Activated CD8-positive, alpha-beta memory T cell treated with anti-CD3 and anti-CD28 coated beads, Interleukin-2, amount 50 U/mL, for 1 hour (primary cell): ENCODE results near the gene EPS8L3.

Experiments used
- DNase-seq: peaks from one replicate; pipeline ENCODE4 v3.0.0-alpha.2; 2020; ENCODE audit errors: extremely low read depth

Gene EPS8L3

DNA sequence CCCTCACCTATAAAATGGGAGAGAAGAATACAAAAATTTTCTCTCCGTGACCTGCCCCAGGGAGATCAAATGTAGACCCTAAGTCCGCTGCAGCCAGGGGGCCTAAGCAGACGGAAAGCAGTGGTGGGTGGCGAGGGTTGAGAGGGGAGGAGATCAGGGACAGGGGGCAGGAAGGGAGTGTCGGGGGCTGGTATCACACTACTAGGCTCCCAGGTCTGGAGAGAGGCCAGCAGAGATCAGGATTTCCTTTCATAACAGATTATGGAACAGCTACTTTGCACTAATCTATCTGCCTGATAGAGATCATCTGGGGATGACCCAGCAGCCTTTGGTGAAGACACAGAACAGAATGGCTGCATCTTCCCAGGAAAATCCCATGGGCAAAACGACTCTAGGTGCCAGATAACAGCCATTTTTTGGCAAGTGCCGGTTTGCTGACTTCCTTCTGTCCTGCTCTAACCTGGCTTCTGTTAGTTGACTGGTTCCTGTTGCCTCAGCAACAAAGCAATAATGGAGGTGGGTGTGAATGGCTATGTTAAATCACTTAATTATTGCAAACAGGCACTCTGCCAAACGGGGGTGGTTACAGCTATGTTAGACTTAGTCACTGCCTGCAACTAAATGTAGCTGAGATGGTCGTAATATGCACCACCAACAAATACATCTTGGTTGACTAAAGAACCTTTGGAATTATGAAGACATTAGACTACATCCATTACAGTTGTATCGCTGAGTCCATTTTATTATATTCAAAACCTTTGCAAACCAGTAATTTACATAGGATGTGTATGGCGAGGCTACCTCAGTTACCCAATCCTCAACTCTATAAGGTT lies 30.0 kb upstream of the EPS8L3 start:
- DNase-seq = peak; percentile 17

DNA sequence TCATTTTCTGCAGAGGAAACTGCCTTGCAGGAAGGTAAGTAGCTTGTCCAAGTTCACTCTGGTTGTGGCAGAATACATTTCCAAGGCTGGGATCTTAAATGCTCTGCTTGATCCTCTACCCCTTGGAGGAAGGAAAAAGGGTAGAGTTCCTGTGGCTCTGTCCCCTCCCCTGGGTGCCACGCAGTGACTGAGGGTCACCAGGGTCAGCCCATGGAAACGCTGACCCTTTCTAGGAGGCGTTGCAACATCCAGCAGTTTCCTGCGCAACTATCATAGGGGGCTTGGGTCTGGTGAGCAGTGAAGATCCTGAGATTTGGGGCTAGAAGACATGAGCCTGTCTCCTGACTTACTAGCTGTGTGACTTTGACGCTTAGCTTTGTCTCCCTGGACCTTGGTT lies 29.4 kb upstream of the EPS8L3 start:
- no peak for DNase-seq

DNA sequence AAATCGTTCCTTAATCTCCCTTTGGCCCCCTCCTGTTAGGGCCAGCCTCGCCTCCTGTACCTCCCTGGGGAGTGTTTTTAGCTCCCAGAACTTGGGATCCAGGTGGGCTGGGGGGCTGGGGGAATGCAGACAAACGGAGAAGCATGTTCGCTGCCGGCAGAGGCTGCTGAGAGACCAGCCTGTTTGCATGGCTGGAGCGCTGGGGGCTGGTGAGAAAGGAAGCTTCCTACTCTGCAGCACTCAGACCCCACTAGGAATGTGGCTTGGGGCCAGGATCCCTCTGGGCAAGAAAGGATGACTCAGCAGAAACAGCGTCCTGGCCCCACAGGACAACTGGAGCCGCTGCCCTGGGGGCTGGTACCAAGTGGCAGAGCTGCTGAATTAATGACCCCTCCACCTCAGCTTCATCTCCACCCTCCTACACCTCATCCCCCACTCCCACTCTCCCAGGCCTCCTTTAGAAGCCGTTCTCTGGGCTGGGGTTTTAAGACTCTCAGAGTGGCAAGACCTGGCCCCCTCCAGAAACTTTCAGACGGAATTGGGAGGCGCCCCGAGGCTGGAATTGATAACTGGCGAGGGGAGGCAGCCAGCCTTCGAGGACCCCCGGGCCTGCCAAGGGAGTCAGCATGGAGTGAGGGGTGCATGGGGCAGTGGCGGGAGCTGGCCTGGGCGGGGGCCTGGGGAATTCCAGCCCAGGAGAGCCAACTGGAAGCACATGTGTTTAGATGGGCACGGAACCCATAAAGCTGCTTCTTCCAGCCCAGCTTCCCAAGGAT lies 28.5 kb upstream of the EPS8L3 start:
- DNase-seq = no peak

DNA sequence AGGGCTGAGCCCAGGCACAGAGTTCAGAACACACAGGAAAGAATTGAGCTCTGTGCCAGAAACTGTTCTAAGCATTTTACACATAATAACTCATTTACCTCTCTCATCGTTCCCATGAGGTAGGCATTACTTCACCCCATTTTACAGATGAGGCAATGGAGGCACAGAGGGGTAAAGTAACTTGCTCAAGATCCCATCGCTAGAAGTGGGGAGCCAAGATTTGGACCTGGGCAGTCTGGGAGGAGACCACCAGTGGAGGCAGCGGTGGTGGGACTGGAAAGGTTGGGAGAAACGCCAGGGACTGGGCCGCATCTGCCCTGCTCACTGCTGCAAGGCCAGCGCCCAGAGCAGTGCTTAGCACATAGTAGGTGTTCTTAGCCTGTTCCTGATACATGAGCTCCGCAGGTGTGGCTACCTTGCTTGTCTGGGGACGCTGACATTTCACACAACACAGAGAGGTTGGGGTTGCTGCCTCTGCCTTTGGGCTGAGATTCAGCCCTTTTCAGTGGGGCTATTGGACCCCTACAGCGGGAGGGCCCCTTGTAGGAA lies 27.8 kb upstream of the EPS8L3 start:
- DNase-seq = no peak

GRCh38 chr1:109790735-109791494 lies 27.2 kb upstream of the EPS8L3 start:
- peak; percentile 46 for DNase-seq

DNA sequence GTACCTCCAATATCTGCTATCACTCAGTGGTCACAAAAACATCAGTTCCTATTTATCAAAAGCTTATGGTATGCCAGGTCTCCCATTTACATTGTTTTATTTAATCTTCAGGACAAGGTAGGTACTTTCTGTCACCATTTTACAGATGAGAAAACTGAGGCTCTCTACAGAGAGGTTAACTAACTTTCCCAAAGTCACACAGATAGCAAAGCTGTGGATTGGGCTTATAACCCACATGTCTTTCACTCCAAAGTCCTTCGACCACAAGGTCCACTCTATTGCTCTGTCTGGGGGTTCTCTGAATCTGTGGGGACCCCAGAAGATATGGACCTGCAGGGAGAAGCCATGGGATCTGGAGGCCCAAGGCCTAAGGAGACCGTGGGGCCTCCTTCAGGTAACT lies 26.6 kb upstream of the EPS8L3 start:
- DNase-seq = no peak

GRCh38 chr1:109789551-109790180 lies 25.9 kb upstream of the EPS8L3 start:
- no peak for DNase-seq

DNA sequence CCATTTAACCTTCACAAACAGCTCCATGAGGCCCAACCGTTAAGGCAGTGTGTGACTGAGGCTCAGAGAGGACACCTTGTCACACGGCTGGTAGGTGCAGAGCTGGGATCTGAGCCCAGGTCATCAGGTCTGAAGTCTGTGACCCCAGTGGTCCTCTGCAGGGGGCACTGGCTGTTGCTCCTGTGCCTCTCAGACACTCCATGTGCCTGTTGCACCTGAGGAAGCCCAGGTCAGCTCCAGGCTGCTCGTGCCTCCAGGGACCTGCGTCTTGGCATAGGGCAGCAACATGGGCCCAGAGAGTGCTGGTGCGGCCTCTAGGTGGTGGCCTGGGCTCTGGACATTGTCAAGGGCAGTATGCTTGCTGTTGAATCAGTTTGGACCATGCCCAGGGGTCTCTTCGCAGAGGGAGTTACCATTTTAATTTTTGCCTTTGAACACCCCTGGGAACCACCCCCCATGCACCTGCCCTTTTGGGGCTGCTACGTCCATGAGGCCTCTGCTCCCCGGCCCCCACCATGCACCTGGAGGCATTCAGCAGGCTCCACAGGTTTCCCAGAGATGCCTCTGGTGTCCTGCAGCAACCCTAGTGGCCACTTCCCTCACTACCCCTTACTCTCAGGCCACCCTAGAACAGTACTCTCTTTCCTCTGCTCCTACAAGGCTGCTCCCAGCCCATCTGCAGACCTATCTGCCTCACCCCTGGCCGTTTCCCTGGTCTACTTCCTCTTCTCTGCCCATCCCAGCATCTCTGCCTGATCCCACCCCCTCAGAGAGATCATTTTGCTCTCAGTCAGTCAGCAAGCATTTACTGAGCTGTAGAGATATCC lies 25.2 kb upstream of the EPS8L3 start:
- no peak for DNase-seq

- no peak for DNase-seq
Observed at GRCh38 chr1:109787845-109788601, 24.3 kb upstream of the EPS8L3 start.

GRCh38 chr1:109787211-109787844 lies 23.6 kb upstream of the EPS8L3 start:
- DNase-seq = no peak

- no peak for DNase-seq
Observed at GRCh38 chr1:109786531-109787021, 22.9 kb upstream of the EPS8L3 start.

GRCh38 chr1:109786112-109786480 lies 22.4 kb upstream of the EPS8L3 start:
- no peak for DNase-seq

DNA sequence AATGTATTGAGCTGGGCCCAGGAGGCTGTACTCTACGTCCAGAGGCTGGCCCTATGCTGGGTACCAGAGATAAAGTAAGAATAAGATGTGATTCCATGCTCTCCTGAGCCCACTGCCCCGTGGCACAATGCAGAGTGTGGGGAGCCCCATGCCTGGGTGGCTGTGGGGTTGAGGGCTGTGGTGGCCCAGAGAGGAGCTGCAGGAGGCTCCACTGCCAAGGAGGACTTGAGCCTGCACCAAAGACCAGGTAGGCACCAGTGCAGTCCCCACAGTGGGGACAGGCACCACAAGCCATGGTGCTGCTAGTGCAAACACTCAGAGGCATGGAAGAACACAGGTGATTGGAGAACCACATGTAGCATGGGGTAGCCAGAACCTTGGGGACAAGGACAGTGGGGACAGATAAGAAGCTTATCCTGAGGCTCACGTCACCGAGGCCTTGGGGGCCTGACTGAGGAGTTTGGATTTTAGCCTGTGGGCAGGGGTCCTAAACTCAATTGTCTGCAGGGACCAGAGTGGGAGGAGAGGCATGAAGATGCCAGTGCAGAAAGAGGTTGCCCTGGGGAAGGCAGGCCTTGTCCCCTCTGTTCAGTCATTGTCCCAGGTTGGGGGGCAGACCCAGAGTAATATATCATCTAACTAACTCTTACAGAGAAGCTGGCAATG lies 21.9 kb upstream of the EPS8L3 start:
- DNase-seq = no peak

DNA sequence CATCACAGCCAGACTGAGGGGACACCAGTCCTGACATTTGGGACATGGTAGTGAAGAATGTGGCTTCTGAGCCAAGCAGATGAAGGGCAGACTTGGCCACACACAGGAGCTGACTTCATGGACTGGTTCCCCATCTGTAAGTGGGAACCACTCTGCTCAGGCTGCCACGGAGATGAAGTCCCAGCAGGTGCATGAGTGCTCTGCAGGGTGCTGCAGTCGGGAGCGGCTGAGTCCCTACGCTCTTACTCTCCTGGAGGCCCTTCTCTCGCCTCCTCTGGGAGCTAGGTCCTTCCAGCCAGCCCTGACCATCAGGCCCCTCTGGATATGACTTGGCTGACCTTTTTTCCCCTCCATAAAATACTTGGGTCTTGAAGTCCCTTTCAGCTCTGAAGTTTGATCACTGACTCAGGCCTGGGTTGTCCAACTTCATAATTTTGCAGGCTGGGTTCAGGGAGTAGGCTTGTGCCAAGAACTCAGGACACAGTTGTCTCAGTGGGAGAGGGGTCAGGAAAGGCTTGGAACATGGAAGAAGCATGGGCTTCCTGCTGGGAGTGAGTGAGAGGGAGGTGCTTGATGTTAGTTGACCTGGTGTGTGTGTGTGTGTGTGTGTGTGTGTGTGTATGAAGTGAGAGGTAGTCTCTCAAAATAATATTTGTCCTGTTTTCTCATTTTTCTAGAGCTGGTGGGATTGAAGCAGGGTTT lies 21.0 kb upstream of the EPS8L3 start:
- no peak for DNase-seq

GRCh38 chr1:109783436-109783835 lies 19.7 kb upstream of the EPS8L3 start:
- no peak for DNase-seq

DNA sequence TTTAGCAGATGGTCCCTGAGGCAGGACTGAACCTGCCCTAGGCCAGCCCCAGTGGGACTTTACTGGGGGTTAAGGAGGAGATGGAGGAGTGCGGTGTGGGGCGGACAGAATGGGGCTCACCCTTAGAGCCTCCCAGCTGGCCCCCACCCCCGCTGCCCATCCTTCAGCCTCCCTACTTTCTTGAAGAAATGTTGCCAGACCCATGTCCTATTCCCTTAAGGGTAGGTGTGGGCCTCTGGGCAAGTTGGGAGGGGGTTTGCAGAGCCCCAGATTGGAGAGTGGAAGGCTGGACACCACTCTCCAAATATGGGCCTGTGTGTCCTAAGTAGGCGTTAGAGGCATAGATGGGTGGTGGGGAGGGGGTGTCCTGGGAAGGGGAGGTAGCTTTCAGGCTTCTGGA lies 19.2 kb upstream of the EPS8L3 start:
- no peak for DNase-seq

GRCh38 chr1:109782514-109782913 lies 18.8 kb upstream of the EPS8L3 start:
- no peak for DNase-seq

DNA sequence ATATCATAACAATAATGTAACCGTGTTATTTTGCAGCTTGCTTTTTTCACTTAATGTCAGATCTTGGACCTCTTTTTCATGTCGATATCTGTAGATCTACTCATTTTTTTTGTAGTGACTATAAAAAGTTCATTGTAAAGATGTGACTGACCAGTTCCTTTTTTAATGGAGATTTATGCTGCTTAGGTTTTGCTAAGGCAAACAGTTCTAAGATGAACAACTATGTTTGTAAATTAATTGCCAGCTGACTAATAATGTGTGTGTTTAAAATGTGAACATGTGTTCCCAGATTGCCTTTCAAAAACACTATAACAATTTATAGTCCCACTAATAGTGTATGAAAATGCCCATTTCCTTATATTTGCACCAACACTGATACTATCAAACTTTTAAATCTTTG lies 18.1 kb upstream of the EPS8L3 start:
- DNase-seq = no peak
